ENCODE measurements around the gene FZD4. TPM values are rescaled to one million over a fixed set of nuclear protein-coding genes. Genes with fewer than 3 reads are reported as not detected.
A peak's percentile ranks its signal among the peaks of the same experiment; 100 is the strongest.
"Not testable (repeated sequence)": the region's sequence is repeated elsewhere in the genome, so short reads cannot be mapped to it uniquely, and the experiment has no call there.

Gene FZD4
- total RNA-seq, 1 donor from 2014 or later: 124 TPM

DNA sequence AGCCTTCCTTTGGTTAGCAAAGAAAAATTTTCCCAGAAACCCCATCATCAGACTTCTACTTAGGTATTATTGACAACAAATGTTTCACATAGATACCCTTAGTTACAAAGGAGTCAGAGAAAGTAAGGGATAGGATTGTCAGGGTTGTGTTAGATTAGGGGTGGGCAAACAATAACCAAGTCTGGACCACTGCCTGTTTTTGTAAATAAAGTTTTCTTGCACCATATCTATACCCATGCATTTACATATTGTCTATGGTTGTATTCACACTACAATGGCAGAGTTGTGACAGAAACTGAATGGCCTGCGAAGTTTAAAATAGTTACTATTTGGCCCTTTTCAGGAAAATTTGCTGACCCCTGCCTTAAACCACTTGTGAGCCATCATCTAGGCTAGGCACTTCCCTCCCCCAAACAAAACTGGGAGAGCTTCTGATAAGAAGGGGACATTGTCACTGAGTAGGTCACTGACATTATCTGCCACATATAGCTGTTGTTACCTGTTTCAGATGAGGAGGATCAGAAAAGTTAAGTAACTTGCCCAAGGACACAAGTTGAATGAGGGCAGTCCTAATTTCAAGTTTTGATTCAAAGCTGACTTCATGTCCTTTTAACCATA is 41.9 kb upstream of the FZD4 start:
- Histone ChIP-seq H3K36me3 (no peaks in the 10 kb centered on the region), H3K9me3 (no peaks in the 10 kb centered on the region), H3K27ac (no peak overlapping the region), H3K27me3 (no peaks in the 10 kb centered on the region), H3K4me1 (peaks cover 0 to 8% of the 10 kb centered on the region in 2 donors), H3K4me3 (no peak overlapping the region)
- DNase-seq (ENCODE audit: low spot score in 2 of 2): no peak
- intact Hi-C loops (cut with DNase I): no loop called here
- TF ChIP-seq, protein P1, sequence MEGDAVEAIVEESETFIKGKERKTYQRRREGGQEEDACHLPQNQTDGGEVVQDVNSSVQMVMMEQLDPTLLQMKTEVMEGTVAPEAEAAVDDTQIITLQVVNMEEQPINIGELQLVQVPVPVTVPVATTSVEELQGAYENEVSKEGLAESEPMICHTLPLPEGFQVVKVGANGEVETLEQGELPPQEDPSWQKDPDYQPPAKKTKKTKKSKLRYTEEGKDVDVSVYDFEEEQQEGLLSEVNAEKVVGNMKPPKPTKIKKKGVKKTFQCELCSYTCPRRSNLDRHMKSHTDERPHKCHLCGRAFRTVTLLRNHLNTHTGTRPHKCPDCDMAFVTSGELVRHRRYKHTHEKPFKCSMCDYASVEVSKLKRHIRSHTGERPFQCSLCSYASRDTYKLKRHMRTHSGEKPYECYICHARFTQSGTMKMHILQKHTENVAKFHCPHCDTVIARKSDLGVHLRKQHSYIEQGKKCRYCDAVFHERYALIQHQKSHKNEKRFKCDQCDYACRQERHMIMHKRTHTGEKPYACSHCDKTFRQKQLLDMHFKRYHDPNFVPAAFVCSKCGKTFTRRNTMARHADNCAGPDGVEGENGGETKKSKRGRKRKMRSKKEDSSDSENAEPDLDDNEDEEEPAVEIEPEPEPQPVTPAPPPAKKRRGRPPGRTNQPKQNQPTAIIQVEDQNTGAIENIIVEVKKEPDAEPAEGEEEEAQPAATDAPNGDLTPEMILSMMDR (IDR thresholded peaks at IDR 0.05): no peak

DNA sequence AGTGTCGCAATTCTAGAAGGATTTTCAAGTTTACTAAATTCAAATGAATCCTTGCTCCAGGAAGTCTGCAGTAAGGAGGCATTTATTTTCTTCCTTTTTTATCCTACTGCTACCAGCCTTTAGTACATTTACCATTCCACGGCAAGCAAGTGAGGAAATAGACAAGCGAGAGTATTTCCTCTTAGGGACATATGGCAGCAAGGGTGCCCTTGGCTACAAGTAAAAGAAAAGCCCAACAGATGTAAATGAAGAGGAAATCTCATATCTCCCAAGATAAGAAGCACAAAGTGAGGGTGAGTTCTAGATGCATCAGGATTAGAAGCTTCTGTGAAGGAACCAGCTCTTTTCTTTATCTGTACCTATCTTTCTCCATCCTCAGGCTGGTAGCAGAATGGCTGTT is 37.8 kb upstream of the FZD4 start:
- H3K9me3 ChIP-seq: no peaks in the 10 kb centered on the region
- DNase-seq (ENCODE audit: low spot score in 2 of 2): no peak
- no peak overlapping the region for H3K4me3 ChIP-seq
- H3K27ac ChIP-seq: no peak overlapping the region
- TF ChIP-seq, protein P1 (IDR thresholded peaks at IDR 0.05): no peak
- peaks cover 3 to 13% of the 10 kb centered on the region in 2 donors for H3K4me1 ChIP-seq
- H3K27me3 ChIP-seq: no peaks in the 10 kb centered on the region
- intact Hi-C loops (cut with DNase I): loop anchor here (5.0 kb wide), 1 partner anchor 36 kb away; the partner anchor contains the start of gene FZD4
- H3K36me3 ChIP-seq: no peaks in the 10 kb centered on the region

DNA sequence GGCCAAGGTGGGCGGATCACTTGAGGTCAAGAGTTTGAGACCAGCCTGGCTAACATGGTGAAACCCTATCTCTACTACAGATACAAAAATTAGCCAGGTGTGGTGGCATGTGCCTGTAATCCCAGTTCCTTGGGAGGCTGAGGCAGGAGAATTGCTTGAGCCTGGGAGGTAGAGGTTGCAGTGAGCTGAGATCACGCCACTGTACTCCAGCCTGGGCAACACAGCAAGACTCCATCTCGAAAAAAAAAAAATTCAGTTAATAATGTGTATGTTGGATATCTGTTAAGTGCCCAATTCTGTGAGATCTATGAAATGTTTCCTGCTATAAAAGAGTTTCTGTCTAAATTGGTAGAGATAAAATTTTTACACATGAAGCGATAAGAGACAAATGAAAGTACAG is 37.1 kb upstream of the FZD4 start:
- H3K36me3 ChIP-seq; H3K27ac ChIP-seq; H3K27me3 ChIP-seq; DNase-seq (ENCODE audit: low spot score in 2 of 2); H3K4me3 ChIP-seq; H3K9me3 ChIP-seq: not testable (repeated sequence)
- intact Hi-C loops (cut with DNase I): loop anchor here (5.0 kb wide), 1 partner anchor 35 kb away; the partner anchor contains the start of gene FZD4
- peaks cover 3 to 13% of the 10 kb centered on the region in 2 donors for H3K4me1 ChIP-seq

DNA sequence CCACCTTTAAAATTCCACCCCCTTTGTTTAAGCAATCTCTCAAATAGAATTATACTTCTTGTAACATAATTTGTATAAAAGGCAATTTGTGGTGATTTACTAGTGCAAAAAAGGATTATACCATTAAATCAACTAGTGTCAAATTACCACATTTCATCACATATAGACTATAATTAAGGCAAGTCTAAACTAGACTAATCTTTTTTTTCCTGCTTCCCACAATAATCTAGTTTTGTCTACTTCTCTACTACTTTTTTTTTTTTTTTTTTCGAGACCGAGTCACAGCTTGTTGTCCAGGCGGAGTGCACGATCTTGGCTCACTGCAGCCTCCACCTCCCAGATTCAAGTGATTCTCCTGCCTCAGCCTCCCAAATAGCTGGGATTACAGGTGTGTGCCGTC is 36.1 kb upstream of the FZD4 start:
- no peaks in the 10 kb centered on the region for H3K36me3 ChIP-seq
- TF ChIP-seq, protein P1 (IDR thresholded peaks at IDR 0.05): no peak
- H3K27me3 ChIP-seq: no peaks in the 10 kb centered on the region
- H3K9me3 ChIP-seq: no peaks in the 10 kb centered on the region
- no peak for DNase-seq (ENCODE audit: low spot score in 2 of 2)
- H3K4me3 ChIP-seq: no peak overlapping the region
- no peak overlapping the region for H3K27ac ChIP-seq
- intact Hi-C loops (cut with DNase I): loop anchor here (5.0 kb wide), 1 partner anchor 34 kb away; the partner anchor contains the start of gene FZD4
- H3K4me1 ChIP-seq: peaks cover 3 to 13% of the 10 kb centered on the region in 2 donors

DNA sequence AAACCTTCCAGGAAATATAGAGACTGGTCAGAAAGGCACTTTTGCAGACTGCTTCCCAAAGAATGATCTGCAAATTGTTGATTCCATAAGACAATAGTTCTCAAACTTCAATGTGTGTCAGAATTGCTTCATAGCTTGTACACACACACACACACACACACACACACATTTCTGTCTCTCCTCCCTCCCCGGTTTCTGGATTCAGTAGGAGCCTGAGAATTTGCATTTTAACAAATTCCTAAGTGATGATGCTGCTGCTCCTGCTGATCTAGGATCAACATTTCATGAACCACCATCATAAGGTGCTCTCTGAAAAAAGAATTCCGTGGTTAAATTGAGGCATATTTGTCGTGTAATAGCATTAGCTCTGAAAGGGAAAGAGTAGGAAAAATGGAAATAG is 35.3 kb upstream of the FZD4 start:
- TF ChIP-seq, protein P1 (IDR thresholded peaks at IDR 0.05): no peak
- no peaks in the 10 kb centered on the region for H3K27me3 ChIP-seq
- H3K36me3 ChIP-seq: no peaks in the 10 kb centered on the region
- H3K9me3 ChIP-seq: no peaks in the 10 kb centered on the region
- no peak overlapping the region for H3K4me3 ChIP-seq
- no peak for DNase-seq (ENCODE audit: low spot score in 2 of 2)
- peaks cover 3 to 12% of the 10 kb centered on the region in 2 donors for H3K4me1 ChIP-seq
- H3K27ac ChIP-seq: no peak overlapping the region
- intact Hi-C loops (cut with DNase I): loop anchor here (5.0 kb wide), 1 partner anchor 33 kb away; the partner anchor contains the start of gene FZD4

DNA sequence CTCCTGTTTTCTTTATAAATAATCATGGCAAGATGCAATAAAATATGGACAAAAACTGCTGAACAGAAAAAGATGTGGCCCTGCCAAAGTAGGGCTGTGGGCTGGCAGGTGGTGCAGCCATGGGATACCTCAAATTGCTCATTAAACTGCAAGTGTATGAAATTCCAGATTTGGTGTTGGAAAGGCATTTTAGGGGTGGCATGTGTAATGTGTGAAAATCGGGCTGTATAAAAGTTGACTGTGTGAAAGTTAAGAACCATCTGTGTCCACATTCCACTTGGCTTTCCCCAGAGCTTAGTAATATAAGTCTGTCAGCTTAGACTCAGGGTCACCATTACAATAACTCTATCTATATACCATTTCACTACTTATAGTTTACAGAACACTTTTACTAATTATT is 34.8 kb upstream of the FZD4 start:
- no peaks in the 10 kb centered on the region for H3K27me3 ChIP-seq
- TF ChIP-seq, protein P1 (IDR thresholded peaks at IDR 0.05): no peak
- peak overlapping the region; percentile 42 to 57 for H3K27ac ChIP-seq
- intact Hi-C loops (cut with DNase I): loop anchor here (5.0 kb wide), 1 partner anchor 33 kb away; the partner anchor contains the start of gene FZD4
- no peak for DNase-seq (ENCODE audit: low spot score in 2 of 2)
- no peak overlapping the region for H3K4me3 ChIP-seq
- no peaks in the 10 kb centered on the region for H3K9me3 ChIP-seq
- no peaks in the 10 kb centered on the region for H3K36me3 ChIP-seq
- H3K4me1 ChIP-seq: peaks cover 3 to 11% of the 10 kb centered on the region in 2 donors

Measured in ascending aorta (tissue), 2 donors.